ENCODE data around the gene LAS1L.
"Not testable (repeated sequence)": the region's sequence is repeated elsewhere in the genome, so short reads cannot be mapped to it uniquely, and the experiment has no call there.

Gene LAS1L

DNA sequence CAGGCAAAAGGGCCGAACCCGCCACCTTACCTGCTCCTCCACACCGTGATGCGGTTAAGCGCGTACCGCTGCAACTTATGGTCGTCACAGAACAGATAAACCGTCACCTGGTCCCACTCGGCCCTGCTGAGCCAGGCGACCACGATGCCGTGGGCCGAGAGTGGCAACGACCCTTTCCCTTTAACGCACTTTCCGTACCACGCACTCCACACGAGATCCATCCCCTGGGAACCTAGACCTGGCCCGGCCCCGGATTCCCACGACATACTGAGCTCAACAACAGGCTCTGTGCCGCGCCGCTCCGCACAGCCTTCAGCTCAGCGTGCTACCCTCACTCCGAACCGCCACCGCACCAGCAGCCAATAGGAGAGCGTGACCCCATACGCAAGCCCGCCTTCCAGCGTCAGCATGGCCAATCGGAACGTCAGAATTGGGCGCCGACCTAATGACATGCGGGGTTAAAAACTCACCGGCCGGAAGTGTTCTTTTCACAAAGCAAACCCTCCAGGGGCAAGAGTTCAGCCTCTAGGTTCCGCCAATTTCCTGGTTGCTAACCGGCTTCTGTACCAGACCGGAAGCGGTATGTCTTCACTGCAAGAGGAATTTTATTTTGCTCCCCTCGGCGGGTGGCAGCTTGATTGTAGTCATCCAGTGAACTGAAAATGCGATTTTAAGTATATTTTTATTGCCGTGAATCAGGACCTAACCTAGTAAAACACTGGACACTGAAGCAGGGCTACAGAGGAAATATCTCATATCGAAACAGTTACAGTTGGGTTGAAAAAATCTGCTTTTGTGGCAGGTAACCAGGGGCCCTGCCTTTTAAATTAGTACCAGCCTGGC is at the start of gene LAS1L:
LAS1L (minus strand) TSS at position 338 of the 843 bp plus-strand sequence; CDS start at position 266, 72 bp downstream.
- DNase-seq = peak; percentile 76

DNA sequence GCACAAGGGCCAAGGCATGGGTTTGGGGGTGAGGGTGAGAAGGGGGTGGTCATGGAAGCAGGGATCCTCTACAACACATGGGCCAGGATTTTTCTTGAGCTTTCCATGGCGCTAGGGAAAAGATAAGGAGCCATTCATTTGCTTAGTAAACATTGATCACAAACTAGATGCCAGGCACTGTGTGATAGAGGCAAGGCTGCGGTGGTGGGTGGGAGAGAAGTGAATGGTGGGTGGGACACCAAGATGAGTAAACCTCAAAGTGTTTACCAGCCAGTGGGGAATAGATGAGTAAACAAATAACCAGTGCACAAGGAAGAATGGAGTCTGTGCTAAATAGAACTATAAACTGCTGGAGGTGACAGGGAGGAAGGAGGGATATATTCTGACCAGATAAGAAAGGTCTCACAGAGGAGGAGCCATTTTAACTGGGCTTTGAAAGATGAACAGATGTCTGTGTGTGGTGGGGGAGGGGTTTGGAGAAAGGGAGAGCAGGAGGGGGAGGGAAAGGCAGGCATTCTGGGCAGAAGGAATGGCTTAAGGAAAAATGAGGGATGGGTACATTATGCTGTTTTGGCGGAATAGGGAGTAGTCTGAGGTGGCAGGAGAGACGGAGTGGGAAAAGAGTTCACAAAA is 48.0 kb upstream of the LAS1L start:
- no peak for DNase-seq

DNA sequence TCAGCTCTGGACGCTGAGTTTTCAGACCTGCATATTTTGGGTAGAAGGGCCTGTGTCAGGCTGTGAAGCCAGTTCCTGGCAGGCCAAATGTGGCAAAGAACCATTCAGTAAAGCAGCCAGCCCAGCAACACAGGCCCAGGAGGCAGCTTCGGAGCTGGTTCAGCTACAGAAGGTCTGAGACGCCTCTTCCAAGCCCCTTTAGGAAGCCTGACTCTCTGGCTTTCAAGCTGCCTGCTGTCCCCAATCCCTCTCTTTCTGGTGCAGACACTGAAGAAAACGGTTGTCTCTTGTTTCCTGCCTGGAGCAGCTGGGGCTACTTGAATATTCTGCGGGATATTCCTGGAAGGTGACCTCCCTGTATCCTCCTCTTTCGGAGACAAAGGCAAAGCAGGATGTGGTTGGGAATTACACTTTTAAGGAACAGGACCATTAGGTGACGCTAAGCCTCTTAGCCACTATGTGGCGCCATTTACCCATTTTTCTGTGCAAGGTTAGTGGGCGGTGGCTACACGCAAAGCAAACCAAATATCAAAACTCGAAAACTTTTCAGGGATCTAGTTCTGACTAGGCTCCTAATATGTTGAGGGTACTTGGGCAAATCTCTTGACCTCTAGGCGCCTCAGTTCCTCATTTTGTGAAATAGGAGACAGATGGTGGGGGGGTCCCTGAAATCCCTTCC is 47.2 kb upstream of the LAS1L start:
- DNase-seq = no peak

DNA sequence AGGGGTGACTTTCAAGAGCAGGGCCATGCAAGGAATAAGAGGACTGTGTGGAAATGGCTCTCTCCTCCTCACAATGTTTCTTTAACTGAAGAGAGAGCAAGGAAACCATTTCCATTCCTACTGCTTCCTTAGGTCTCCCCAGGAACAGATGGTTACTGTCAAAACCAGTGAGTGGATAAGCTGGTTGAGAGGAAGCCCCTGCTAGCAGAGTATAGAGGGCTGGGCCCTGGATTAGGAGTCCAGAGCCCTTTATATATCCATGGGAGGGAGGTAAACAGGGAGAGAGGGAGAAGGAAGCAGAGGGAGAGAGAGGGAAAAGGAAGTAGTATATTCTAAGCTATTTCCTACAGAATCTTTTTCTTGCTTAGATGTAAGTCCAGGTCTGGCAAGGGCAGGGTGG is 43.8 kb upstream of the LAS1L start:
- no peak for DNase-seq

DNA sequence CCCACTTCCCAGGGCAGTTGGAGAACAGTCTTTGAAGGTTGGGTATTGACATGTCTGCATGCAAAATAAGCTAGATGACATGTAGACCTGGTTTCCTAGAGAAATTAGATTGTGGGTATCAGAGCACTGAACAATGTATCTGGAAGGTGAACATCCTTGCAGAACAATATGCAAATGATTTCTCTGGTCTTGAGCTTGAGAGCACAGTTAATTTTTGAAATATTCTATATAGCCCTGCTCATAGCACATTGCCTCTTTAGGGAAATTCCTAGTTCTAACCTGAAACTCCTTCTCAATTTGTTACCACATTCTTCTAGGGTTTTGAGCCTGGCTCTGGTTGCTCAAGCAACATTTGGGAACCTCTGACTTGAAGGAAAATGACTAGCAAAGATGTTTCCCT is 41.6 kb upstream of the LAS1L start:
- no peak for DNase-seq

DNA sequence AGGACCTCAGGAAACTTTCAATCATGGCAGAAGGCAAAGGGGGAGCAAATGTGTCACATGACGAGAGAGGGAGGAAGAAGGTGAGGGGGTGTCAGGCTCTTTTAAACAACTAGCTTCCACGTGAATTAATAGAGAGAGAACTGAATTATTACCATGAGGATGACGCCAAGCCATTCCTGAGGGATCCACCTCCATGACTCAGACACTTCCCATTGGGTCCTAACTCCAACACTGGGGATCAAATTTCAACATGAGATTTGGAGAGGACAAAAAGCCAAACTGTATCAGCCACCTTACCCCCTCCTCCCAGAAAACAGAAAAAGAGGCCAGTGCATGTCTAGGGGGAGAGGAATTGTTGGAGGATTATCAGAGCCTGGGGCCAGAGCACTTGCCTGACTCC is 40.4 kb upstream of the LAS1L start:
- DNase-seq = no peak

DNA sequence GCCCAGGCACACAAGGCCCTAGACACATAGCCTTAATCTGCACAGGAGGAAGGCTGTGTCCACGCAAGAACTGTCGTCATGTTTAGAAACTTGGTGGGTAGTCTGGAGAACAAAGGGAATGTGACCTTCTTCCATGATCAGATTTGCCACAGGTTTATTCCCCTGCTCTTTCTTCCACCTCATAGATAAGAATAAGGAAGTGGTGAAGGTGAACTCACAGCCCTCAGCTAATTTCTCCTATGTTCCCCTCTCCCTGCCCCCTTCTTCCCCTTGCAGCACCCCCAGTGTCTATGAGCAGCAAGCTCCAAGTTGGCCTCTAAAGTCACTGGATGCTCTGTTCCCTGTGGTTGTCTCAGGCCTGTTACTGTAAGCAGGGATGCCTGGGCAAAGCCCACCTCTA is 39.8 kb upstream of the LAS1L start:
- DNase-seq = no peak

DNA sequence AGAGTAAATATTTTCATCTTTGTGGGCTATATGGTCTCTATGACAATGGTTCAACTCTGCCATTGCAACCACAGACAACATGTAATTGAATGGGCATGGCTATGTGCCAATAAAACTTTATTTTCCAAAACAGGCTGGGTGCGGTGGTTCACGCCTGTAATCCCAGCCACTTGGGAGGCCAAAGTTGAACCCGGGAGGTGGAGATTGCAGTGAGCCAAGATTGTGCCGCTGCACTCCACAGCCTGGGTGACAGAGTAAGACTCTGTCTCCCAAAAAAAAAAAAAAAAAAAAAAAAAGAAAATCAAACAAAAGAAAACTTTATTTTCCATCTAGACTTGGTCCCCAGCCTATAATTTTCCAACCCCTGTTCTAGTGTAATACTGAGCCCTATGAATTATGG is 38.4 kb upstream of the LAS1L start:
- no peak for DNase-seq

DNA sequence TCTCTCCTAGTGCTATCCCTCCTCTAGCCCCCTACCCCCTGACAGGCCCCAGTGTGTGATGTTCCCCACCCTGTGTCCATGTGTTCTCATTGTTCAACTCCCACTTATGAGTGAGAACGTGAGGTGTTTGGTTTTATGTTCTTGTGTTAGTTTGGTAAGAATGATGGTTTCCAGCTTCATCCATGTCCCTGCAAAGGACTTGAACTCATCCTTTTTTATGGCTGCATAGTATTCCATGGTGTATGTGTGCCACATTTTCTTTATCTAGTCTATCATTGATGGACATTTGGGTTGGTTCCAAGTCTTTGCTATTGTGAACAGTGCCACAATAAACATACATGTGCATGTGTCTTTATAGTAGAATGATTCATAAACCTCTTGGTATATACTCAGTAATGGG is 28.3 kb upstream of the LAS1L start:
- DNase-seq = not testable (repeated sequence)

DNA sequence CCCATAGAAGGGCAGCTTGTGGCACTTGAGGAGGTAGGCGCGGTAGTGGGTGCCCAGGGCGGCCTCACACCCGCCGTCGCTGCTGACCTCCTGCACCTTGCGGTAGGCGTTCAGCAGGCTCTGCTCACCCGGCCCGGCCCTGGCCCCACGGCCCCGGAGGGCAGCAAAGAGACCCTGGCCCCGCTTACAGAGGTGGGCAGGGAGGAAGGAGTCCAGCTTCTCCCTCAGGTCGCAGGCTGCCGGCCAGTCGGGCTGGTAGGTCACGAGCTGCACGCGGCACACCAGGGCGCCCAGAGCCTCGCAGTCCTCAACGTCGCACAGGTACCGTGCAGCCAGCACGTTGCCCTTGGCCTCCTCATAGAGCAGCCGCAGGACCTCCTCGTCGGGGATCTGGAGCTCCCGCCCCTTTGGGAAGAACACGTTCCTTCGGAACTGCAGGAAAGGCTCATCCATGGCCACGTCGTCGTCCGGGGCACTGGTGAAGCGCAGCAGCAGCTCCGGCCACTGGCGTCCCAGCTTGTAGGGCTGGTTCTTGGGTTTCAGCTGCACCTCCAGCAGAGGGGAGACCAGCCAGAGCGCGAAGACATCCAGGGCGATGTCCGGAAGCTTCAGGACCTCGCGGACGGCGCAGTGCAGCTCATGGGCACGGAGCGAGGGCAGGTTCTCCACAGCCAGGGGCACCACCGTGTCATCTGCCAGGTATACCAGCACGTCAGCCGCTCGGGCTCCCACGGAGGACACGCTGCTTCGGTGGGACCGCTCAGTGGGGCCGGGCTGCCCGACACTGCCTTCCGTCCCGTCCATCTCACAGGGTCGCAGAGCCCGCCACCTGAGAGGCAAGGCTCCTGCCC is 17.1 kb upstream of the LAS1L start:
- no peak for DNase-seq

DNA sequence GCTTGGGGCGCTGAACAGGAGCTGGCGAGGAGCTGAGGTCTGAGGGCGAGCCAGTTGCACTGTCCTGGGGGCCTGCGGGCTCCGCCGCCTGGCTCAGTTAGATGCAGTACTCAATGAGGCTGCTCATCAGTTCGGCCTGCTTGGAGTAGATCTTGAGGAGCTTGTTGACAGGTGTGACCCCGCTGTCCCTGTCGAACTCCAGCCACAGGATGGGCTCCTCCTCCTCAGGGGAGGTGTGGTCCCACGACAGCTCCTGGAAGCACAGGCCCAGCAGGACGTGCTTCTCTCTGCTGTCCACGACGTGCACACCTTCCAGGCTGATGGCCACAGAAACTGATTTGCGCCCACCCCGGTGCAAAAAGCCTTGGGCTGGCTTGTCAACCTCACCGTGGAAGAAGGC is 16.5 kb upstream of the LAS1L start:
- no peak for DNase-seq

DNA sequence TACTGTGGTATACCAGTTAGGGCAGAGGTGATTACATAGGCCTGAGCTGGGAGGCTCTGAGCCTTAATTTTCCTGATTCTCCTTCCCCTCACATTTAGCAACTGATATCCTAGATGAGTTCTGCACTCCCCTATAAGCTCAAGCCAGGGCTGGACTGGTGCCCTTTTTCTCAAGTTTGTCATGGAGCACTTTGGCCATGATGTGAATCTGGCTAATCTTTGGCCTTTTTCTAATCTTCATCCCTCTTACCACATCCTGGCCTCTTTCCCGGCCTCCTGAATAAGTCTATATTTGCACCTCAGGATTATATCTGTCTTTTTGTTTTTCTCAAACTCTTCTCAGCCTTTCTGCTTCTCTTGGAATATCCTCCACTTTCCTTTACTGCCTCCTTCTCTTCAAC is 10.9 kb upstream of the LAS1L start:
- DNase-seq = no peak

DNA sequence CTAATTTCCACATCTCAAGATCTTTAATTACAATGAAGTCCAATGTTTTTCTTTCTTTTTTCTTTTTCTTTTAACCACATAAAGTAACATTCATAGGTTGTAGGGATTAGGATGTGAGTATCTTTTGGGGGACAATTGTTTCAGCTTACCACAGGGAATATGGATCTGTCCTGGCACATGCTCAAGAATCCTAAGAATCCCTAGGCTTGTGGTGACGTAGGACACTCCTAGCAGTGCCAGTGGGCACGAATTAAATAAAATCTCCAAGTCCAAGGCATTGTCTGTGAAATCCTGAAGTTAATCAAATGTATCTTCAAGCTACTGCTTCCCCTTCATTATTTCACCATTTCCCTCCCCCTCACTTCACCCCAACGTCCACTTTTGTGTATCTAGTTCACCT is 2.6 kb upstream of the LAS1L start:
- no peak for DNase-seq

DNA sequence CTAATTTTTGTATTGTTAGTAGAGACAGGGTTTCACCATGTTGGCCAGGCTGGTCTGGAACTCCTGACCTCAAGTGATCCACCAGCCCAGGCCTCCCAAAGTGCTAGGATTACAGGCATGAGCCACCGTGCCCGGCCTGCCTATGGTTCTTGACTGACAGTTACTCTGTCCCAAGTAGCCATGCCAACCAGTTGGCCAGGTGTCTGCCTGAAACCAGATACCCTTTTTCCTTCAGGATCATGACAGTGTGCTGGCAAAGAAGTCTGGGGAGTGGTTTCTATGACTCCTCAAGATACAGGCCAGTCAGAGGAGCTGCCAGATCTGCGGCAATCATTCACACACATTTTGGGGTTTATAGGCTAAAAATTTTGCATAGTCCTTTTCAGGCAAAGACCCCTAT is 1.7 kb upstream of the LAS1L start:
- no peak for DNase-seq

DNA sequence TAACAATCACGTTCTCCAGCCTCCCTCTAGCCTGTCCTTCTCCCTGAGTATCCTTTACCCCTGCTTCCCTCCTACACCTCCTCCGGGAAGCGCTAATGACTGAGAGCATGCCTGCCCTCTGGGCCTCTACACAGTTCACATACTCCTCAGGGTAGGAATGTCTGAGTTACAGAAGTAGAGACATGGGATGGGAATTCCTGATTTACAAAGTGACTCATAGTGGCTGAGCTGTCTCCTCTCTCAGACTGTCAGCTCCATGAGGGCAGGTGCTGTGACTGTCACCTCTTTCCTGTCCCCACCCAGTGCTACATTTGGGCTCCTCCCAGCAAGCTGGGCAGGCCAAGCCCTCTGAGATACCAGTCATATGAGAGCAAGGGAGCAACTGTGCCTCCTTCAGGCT is 2.6 kb downstream of the LAS1L start:
- no peak for DNase-seq

DNA sequence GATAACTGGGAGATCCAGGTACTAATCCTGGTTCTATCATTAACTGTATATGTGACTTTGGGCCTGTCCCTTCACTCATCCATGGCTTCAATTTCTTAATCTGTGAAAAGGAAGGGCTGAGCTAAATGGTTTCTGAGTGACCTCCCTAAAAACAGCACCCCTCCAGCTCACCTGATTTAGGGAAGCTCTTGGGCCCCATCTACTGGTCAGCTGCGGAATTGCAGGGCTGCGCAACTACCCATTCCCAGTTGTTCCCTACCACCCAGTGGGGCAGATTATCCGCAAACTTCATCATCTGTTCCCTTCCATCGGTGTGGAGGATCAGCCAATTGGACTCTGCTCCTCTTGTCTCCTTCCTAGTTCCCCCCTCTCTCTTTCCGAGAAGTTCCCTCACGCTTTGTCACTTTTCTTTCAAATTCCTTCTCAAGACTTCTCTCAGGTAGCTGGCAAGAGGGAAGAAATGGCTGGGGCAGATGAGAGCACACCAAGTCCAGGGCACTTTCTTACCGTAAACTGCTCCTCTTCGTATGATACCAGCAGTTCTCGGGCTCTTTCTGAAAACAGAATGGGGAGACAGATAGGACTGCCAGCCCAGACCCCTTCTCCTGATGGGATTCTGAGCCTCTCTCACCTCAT is 5.8 kb downstream of the LAS1L start:
- no peak for DNase-seq

DNA sequence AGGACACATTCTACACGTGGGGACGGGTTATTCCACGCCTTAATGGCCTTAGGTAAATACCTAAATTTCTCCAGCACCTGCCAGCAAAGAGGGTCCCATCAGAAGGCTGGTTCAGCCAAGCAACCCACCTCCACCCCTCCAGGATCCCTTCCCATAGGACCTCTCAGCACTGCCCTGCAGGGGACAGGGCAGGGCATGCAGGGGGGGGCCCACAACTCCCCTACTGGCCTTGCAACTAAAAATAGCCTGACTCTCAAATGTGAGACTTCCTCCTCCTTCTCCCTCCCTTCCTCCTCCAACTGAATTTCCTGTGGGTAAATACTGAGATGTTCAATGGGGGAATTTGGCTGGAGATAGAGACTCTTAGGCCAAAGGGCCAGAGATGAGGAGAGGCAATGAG is 6.3 kb downstream of the LAS1L start:
- DNase-seq = no peak

DNA sequence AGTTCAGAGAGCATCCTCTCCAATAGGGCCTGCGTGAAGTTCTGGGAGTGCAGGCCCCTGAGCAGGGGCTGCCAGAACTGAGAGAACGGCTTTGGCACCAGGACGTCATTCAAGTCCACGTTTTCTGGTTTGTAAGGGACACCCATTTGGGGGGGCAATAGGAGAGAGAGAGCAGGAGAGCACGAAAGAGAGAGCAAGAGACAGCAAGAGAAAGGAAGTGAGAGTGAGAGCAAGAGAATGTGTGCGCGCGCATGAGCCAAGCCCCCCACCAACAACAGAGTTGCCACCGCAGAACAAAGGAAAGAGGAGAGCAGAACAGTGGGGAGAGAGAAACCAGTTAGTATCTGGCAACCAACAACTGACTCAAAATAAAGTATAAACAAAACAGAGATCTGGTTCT is 10.4 kb downstream of the LAS1L start:
- DNase-seq = no peak

DNA sequence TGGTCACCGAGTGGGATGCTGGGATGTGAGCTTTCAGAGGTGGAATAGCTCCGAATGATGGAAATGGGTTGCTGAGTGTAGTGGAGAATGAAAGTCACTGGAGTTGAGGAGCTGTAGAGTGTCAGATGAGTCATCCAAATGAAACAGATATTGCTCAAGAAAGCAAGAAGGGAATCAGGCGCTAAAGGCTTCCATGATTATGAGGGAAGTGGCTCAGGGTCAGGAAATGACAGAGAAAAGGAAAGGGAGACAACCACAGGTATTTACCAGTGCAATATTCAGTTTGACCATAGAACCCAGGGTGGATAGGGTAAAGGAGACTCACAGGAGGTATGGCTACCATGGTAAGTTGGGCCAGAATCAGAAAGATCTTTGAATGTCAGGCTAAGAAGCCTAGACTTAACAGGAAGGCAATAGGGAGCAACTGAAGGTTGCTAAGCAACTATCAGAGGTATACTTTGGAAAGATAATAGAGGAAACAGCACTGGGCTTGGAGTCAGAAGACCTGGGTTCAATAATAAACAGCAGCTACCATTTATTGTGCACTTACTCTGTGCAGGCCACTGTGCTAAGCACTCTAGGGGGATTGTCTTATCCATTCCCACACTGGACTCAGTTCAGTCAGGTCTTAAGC is 11.7 kb downstream of the LAS1L start:
- no peak for DNase-seq

DNA sequence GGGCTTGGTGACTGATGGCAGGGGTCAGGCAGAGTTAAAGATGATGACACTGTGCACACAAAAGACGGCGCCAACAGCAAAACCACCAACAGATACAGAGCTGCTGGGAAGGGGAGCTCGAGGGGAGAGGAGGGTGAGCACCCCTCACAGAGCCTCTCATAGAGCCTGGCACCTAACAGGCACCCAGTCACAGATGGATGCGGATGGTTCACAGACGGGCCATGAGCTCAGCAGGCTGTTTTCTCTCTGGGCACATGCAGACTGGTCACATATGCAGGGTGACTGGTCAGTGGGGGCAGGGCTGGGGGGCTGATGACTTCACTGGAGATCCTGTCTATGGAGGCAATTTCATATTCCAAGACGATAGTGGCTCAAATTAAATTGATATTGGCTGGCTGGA is 15.1 kb downstream of the LAS1L start:
- DNase-seq = not testable (repeated sequence)

DNA sequence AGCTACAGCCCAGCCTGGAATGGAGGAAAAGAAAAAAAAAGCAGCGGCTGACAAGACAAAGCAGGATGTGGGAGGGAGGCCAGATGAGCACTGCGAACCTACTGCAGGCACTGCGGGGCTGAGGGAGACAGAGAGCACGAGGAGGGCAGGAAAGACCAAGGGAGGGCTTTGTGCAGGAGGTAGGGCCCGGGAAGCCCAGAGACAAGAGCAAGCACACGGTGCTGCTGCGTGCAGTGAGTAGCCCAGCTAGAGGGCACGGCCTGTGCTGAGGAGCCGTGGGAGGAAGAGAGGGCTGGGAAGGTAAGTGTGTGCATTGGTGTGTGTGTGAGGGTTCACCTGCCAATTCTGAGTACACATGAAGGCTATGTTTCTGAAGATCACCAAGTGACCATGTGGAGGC is 15.6 kb downstream of the LAS1L start:
- not testable (repeated sequence) for DNase-seq

DNA sequence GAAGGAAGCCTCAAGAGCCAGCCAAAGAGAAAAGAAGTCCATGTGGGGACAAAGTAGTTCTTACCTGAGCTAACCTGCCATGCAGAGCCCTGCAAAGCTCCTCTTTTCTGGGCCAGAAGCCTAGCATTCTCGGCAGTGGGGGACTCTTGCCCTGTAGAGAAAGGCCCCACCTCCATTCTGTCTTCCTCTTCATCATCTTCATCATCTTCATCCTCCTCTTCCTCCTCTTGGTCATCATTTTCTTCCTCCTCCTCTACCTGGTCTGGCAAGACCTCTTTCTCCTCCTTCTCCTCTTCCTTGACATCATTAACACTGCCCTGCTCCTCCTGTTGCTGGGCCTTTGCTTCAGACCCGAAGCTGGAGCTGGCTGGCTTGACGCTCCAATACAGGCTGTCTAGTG is 16.7 kb downstream of the LAS1L start:
- no peak for DNase-seq

All from NCI-H1436 treated with DMSO at 0.1 percent for 48 hours (cell line).